Stimulated activated CD4-positive, alpha-beta T cell treated with anti-CD3 and anti-CD28 coated beads, Interleukin-12 subunit alpha, Interleukin-12 subunit beta, amount 100 ng/mL, for 48 hours (primary cell): ENCODE data around the gene PLXNB2.
"Not testable (repeated sequence)": the region's sequence is repeated elsewhere in the genome, so short reads cannot be mapped to it uniquely, and the experiment has no call there.

Experiments used
- DNase-seq, 3 donors: peaks; one replicate each; pipeline ENCODE4 v3.0.0-alpha.2; 2020; ENCODE audit warnings: low read depth in 2 of 3, low spot score in 1 of 3

PLXNB2 gene

DNA sequence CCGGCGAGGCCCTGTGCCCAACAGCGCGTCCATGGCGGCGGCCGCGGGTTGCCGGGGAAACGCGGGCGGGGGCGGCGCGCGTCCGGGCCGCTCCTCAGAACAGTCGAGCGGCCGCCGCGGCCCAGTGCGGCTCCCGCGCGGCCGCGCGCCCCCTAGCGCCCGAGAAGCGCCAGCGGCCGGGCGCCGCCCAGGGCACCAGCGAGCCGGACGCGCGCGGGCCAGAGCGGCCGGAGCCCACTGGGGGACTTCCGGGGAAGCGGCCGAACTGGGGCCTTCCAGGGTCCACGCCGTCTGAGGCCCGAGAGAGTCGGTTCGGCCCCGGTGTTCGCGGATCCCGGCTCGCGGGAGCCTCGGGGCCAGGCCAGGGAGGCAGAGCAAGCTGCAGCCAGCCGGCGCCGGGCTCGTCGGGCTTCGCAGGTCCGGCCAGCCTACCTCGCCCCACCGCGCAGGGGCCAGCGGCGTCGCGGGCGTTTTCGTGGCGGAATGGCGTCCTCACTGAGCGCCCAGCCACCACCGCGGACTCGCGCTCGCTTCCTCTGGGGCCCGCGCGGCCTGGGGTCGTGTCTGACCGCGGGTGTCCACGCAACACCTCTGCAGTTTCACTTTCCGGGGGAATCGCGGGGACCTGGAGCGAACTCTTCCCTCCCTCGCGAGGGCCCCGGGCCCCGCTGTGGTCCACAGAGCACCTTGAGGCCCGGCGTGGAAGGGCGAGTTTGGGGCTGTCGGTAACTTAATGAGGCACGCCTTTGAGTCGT, 19.7 kb upstream of the PLXNB2 start, which contains the start of gene DENND6B:
DENND6B (minus strand) TSS at position 57 of the 755 bp plus-strand sequence; CDS start at position 33, 24 bp downstream.
- DNase-seq, result peak in 2 of 3 donors; percentile 34 to 61

- no peak for DNase-seq
These were observed 18.9 kb upstream of the PLXNB2 start for GRCh38 chr22:50326225-50326955.

DNA sequence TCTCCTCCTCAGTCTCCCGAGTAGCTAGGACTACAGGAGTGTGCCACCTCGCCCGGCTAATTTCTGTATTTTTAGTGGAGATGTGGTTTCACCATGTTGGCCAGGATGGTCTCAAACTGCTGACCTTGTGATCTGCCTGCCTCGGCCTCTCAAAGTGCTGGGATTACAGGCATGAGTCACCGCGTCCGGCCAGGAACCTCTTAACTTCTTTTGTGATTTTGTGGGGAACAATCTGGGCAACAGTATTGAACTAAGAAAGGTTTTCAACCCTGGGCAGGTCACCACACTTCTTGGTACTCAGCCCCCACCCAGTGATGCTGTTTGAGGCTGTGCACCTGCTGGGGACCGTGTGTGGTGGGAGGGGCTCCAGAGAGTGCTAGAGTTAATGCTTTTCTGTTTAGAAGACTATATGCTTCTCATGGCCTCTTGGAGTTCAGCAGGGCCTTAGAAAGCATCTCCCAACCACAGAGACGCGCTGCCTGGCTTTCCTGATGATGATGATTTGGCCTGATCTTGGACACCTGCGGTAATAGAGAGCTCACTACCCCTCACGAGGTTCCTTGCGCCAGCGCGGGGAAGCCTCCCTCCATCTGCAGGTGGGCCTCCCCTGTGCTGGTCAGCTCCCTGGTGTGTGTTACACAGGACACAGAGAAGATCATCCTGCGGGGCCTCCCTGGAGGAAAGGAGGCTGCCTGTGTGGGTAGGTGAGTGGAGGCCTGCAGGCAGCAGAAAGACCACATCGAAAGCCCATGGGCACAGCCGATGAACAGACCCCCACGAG, 18.2 kb upstream of the PLXNB2 start:
- no peak for DNase-seq

DNA sequence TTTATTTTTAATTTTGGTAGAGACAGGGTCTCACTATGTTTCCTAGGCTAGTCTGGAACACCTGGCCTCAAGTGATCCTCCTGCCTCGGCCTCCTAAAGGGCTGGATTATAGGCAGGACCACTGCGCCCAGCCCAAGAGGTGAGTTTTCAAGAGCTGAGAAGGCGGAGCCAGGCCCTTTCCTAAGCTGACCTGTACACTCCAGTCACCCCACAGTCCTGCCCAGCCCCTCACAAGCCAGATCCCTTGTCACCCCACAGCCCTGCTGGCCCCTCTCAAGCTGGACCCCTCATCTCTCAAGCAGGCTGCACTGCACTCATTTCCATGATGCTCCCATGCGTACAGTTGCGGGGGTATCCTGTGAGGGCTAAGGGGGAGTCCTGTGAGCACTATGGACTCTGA, 16.5 kb upstream of the PLXNB2 start:
- no peak for DNase-seq

GRCh38 chr22:50322382-50323104, 15.1 kb upstream of the PLXNB2 start:
- not testable (repeated sequence) for DNase-seq

GRCh38 chr22:50320671-50321325, 13.4 kb upstream of the PLXNB2 start:
- DNase-seq, result no peak

DNA sequence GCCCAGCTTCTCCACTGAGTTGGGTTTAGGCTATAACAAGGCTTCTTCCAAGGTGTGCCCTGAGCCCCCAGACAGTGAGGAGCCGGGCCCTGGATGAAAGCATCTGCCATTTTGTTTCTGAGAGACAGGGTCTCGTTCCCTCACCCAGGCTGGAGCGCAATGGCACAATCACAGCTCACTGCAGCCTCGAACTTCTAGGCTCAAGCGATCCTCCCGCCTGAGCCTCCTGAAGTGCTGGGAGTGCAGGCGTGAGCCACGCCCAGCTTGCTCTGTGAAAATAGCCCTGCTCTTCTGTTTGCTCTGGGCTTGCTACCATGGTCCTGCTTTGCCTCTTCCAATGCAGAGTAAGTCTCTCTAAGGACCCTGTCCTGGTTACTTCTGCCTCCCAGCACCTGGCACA, 12.7 kb upstream of the PLXNB2 start:
- DNase-seq, result no peak

GRCh38 chr22:50319503-50319951, 12.1 kb upstream of the PLXNB2 start:
- no peak for DNase-seq

- DNase-seq, result no peak
These were observed 11.4 kb upstream of the PLXNB2 start for GRCh38 chr22:50318698-50319411.

GRCh38 chr22:50318356-50318697, 10.9 kb upstream of the PLXNB2 start:
- no peak for DNase-seq

DNA sequence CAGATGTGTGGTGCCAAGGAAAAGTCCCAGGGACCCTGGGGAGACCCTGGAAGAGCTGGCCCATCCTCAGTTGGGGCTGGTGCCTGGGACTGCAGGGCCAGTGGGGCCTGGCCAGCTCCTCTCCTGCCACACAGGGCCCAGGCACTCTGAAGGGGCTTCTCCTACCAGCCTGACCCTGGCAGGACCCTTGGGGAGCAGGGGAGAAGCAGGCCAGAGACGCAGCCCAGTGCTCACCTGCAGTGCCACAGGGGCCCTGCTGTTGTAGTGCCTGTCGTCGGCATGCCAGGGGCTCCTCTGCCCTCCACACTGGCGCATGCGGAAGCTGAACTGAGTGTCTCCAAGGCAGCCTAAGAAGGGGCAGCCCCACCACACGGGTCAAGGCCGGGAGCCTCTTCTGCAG, 10.2 kb upstream of the PLXNB2 start:
- DNase-seq, result no peak

DNA sequence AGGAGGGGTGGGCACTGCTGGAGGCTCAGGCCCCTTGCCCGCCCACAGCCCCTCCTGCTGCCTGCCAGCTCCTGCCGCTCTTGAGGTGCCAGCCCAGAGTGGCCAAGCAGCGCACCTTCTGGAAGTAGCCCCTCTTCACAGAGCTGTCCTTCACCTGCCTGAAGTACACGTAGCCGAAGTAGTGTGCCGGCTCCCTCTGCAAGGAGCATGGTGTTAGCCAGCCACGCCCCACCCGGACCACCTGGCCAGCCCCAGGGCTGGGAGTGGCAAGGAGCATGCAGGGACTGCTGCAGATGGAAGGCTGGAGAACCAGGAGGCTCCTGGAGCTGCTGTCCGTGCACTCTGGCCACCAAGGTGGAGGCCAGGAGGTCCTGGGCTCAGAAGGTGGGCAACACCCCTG, 9.7 kb upstream of the PLXNB2 start:
- no peak for DNase-seq

DNA sequence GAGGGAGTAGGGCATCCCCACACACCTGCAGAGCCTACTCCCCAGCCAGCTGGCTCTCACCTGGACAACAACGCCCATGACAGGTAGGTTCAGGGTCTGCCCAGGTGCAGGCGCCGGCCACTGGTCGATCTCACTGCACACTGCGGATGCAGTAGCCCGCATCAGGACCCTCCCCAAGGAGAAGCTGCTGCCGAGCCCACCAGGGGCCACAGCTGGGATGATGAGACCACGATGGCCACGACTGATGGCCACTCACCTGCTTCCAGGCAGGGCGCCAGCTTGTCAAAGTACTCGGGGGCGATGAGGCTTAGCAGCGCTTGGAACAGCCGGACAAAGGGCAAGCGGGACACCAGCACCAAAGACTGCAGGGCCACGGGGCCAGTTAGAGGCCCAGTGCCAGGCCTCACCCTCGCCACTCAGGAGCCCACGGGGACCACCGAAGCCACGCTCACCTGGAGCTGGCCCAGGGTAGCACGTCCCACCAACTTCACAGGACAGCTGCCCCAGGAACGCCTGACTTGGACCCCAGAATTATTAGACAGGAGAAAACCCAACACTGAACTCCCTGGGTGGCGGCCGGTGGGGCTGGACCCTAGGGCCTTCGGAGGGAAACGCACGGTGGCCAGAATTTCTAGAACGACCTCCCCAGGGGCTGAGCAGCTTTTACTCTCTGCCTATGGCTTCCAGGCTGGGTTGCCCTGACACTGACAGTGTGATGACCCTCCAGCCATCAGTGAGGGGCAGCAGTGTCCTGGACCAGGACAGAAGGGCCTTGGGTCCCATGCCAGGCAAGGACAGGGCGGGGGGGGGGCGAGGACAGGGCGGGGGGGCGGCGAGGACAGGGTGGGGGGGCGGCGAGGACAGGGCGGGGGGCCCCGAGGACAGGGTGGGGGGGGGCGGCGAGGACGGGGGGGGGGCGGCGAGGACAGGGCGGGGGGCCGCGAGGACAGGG, 8.9 kb upstream of the PLXNB2 start:
- no peak for DNase-seq

DNA sequence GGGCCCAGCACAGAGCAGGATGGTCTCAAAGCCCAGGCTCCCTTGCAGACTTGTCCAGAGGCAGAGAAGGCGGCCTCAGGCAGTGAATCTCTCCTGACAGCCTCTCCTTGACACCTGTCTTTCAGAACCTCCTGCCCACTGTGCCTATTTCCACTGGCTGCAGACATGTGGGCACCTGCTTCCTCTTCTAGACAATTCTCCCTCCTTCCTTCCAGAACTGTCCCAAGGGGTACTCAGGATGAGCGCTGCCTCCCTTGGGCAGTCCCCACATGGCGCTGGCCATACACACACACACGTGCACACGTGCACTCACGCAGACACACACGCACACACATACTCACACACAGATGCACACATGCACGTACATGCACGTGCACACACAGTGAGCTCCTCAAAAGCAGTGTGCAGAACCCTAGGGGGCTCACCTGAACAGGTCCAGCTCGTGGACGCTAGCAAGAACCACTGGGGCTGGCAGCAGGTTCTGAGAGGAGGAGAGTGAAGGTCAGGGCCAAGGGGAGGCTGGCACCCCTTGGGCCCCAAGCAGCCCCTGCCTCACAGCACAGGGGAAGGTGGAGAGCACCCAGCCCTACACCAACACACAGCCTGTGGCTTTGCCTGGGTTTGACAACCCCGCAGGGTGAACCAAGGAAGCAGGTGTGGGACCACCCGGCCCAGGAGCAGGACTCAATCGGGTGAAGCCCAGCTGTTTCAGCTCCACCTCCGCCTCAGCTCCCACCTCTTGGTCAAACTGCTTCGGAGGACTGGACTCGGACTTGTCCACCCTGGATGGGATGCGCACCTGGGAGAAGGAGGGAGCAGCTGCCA, 8.1 kb upstream of the PLXNB2 start:
- DNase-seq, result no peak

GRCh38 chr22:50314455-50315288, 7.2 kb upstream of the PLXNB2 start:
- peak; percentile 56 to 66 (median 66) for DNase-seq

GRCh38 chr22:50314081-50314454, 6.6 kb upstream of the PLXNB2 start:
- DNase-seq, result no peak

- DNase-seq, result no peak
These were observed 6.2 kb upstream of the PLXNB2 start for GRCh38 chr22:50313600-50313999.
